ENCODE results near the gene NAP1L4. TPM values are rescaled to one million over a fixed set of nuclear protein-coding genes. Genes with fewer than 3 reads are reported as not detected.

NAP1L4 gene
- total and polyA plus RNA-seq, 2 of the 4 experiments (the other 2 are of a cell fraction): 71.5 to 80.7 TPM

DNA sequence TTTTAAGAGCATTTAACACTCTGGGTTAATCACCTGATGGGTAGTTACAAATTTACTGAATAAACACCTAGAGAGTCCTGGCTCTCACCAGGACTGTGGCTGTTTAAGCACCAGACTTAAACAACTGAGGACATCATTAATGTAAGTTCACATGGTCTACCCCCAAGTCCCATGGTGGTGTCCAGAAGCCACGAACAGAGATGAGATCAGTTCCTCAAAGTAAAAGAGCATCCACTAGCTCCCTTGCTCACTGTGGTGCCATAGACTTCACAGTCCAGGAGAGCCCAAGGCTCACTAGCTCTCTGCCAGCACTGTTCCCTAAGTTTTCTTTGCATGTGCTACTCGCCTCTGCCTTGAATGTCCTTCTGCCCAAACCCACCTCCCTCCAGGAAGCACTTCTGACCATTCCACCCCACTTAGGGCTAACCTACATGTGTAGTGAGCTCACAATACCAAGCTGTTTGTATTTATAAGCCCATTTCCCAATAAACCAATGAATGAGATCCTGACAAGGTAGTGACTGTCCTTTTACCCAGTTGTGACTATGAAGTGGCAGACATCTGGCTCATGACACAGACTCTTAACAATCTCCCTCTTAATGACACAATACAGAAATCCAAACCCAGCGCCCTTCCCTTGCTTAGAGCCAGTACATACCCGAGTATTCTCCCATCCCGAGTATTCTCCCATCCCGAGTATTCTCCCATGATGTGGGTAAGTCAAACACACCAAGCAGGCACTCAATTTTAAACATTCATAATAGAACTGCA, 15.7 kb downstream of the NAP1L4 start:
- no peak overlapping the region for H3K27ac ChIP-seq (ENCODE audit: insufficient read depth, low read length)
- no peaks in the 10 kb centered on the region for H3K4me1 ChIP-seq (ENCODE audit: control insufficient read depth, insufficient read depth, low read length)
- ChIA-PET POLR2A (ENCODE audit: unreplicated experiment) (no interaction called here), CTCF (interaction anchor here (1.2 kb wide), 1 partner anchor 39 kb away, joined by 4 read pairs; no protein-coding TSS in a partner anchor)
- peaks cover 43% of the 10 kb centered on the region for H4K20me1 ChIP-seq (ENCODE audit: insufficient read depth, low read length)
- H3K18ac ChIP-seq (ENCODE audit: low read depth, low read length): no peak overlapping the region
- H2BK120ac ChIP-seq (ENCODE audit: low read depth, low read length): no peak overlapping the region
- DNase-seq: no peak
- H2BK20ac ChIP-seq (ENCODE audit: low read depth, low read length): no peak overlapping the region
- H2BK15ac ChIP-seq (ENCODE audit: low read depth, low read length): no peak overlapping the region
- H2AK9ac ChIP-seq (replicated peaks; ENCODE audit: low read depth, low read length, poor library complexity): no peak overlapping the region
- no peak overlapping the region for H2AFZ ChIP-seq (replicated peaks; ENCODE audit: low read length, poor library complexity)
- no peak overlapping the region for H2AK5ac ChIP-seq (ENCODE audit: low read depth, low read length)
- no peak overlapping the region for H4K5ac ChIP-seq (ENCODE audit: low read depth, low read length)
- intact Hi-C loops (cut with micrococcal nuclease) (no loop called here), dilution Hi-C loops (cut with HindIII; ENCODE audit: low sequenced_read_pairs, unreplicated experiment) (no loop called here), in situ Hi-C loops (cut with MboI; ENCODE audit: low sequenced_read_pairs) (no loop called here)
- H3K36me3 ChIP-seq (ENCODE audit: control insufficient read depth, insufficient read depth, low read length): peaks cover 41% of the 10 kb centered on the region
- no peak overlapping the region for H3K4me3 ChIP-seq (ENCODE audit: insufficient read depth, low read depth, low read length)
- H2BK5ac ChIP-seq (ENCODE audit: low read depth, low read length, poor library complexity, severe bottlenecking): no peak overlapping the region
- H3K79me1 ChIP-seq (ENCODE audit: low read depth in 1 of 2, low read length in 2 of 2): peaks cover 44 to 74% of the 10 kb centered on the region in 2 experiments
- no peak overlapping the region for H4K8ac ChIP-seq (ENCODE audit: low read depth in 2 of 2, low read length in 2 of 2)
- H3K4me2 ChIP-seq (ENCODE audit: low read depth, low read length): no peak overlapping the region
- H4K91ac ChIP-seq (ENCODE audit: insufficient read depth, low read depth, low read length): no peak overlapping the region
- no peak for ATAC-seq (ENCODE audit: low read depth)
- WGBS, 2 experiments (ENCODE audit: extremely low coverage in 2 of 2, insufficient read length in 1 of 2): no CpG with 5 or more reads among the region's 6 CpGs
- H3K9ac ChIP-seq (ENCODE audit: low read depth, low read length): no peak overlapping the region
- no peak overlapping the region for H3K23ac ChIP-seq (ENCODE audit: low read depth, low read length)
- TF ChIP-seq RFX5 (IDR thresholded peaks at IDR 0.05; ENCODE audit: low read depth, low read length): no peak
- no peak for TF ChIP-seq NFE2L2 (IDR thresholded peaks at IDR 0.05; ENCODE audit: low read depth, low read length)
- TF ChIP-seq, protein P1, sequence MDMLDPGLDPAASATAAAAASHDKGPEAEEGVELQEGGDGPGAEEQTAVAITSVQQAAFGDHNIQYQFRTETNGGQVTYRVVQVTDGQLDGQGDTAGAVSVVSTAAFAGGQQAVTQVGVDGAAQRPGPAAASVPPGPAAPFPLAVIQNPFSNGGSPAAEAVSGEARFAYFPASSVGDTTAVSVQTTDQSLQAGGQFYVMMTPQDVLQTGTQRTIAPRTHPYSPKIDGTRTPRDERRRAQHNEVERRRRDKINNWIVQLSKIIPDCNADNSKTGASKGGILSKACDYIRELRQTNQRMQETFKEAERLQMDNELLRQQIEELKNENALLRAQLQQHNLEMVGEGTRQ (IDR thresholded peaks at IDR 0.05; ENCODE audit: low read depth, low read length): no peak
- no peak for TF ChIP-seq MAFK (IDR thresholded peaks at IDR 0.05; ENCODE audit: low read depth, low read length)
- no peak for TF ChIP-seq RAD21 (IDR thresholded peaks at IDR 0.05; ENCODE audit: low read length)
- TF ChIP-seq, protein P2, sequence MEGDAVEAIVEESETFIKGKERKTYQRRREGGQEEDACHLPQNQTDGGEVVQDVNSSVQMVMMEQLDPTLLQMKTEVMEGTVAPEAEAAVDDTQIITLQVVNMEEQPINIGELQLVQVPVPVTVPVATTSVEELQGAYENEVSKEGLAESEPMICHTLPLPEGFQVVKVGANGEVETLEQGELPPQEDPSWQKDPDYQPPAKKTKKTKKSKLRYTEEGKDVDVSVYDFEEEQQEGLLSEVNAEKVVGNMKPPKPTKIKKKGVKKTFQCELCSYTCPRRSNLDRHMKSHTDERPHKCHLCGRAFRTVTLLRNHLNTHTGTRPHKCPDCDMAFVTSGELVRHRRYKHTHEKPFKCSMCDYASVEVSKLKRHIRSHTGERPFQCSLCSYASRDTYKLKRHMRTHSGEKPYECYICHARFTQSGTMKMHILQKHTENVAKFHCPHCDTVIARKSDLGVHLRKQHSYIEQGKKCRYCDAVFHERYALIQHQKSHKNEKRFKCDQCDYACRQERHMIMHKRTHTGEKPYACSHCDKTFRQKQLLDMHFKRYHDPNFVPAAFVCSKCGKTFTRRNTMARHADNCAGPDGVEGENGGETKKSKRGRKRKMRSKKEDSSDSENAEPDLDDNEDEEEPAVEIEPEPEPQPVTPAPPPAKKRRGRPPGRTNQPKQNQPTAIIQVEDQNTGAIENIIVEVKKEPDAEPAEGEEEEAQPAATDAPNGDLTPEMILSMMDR (conservative IDR thresholded peaks at IDR 0.05; ENCODE audit: low read depth, low read length): no peak
- no peak for TF ChIP-seq POLR2A (IDR thresholded peaks at IDR 0.05; ENCODE audit: low read depth, low read length)
- no peak for TF ChIP-seq RCOR1 (IDR thresholded peaks at IDR 0.05; ENCODE audit: insufficient replicate concordance, low read length)
- TF ChIP-seq MAZ (IDR thresholded peaks at IDR 0.05; ENCODE audit: borderline replicate concordance, low read depth, low read length): no peak
- no peak for TF ChIP-seq MXI1 (IDR thresholded peaks at IDR 0.05; ENCODE audit: borderline replicate concordance, low read depth, low read length)
- H3K9me3 ChIP-seq (ENCODE audit: control insufficient read depth, insufficient read depth, low read length): no peaks in the 10 kb centered on the region
- H3K14ac ChIP-seq (replicated peaks; ENCODE audit: low read depth, low read length): no peak overlapping the region
- no peaks in the 10 kb centered on the region for H3K27me3 ChIP-seq (ENCODE audit: control insufficient read depth, insufficient read depth, low read length)
- H3K4ac ChIP-seq (ENCODE audit: low read depth, low read length): no peak overlapping the region
- BruUV-seq (replicated peaks): no TSS peak
- H3K56ac ChIP-seq (ENCODE audit: extremely low read depth, insufficient read depth, low read length): no peak overlapping the region
- H3K9me1 ChIP-seq (ENCODE audit: insufficient read depth, low read length): no peaks in the 10 kb centered on the region

Measured in IMR-90 (cell line).